Breast epithelium (tissue), 3 donors: ENCODE measurements around the gene SIGMAR1.

Experiments
- POLR2AphosphoS5 ChIP-seq, 3 donors: sonication (generic); formaldehyde crosslinking; IDR thresholded peaks; one replicate each; pipeline ENCODE4 v1.6.1; 2017; ENCODE audit warnings: antibody characterized with exemption in 3 of 3
- TF ChIP-seq, protein P1 (sequence below), 3 donors: fragments of 450-650 bp; IDR thresholded peaks; one replicate each; pipeline ENCODE4 v1.5.1; 2016 to 2017; ENCODE audit warnings: antibody characterized with exemption in 3 of 3, mild to moderate bottlenecking in 3 of 3, moderate library complexity in 3 of 3

DNA sequence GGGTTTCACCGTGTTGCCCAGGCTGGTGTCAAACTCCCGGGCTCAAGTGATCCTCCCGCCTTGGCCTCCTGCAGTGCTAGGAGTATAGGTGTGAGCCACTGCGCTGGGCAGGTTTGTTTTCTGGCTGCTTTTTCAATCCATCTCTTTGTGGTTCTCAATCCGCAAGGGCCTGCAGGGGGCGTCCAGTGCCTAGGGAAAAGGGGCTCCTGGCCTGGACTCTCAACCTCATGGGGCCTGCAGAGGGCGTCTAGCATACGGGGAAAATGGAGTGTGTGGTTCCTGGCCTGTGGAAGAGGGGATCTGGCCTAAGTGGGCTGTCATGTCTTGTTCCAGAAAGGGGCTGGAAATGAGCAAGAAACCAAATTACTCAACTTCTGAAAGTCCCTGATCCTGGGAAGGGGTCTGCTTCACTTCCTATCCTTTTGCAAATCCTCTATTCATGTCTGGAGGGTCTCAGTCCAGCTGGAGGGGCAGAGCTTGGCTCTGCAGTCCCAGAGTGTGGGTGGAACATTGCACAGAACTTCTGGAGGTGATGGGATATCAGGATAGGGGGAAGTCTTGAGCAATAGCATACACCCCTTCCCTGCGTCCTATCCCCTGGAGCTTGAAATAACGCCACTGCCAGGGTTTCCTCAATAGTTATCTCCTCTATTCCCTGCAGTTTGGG is 37.6 kb upstream of the SIGMAR1 start:
- TF ChIP-seq POLR2AphosphoS5 (IDR thresholded peaks at IDR 0.05), result no peak
- TF ChIP-seq, protein P1, sequence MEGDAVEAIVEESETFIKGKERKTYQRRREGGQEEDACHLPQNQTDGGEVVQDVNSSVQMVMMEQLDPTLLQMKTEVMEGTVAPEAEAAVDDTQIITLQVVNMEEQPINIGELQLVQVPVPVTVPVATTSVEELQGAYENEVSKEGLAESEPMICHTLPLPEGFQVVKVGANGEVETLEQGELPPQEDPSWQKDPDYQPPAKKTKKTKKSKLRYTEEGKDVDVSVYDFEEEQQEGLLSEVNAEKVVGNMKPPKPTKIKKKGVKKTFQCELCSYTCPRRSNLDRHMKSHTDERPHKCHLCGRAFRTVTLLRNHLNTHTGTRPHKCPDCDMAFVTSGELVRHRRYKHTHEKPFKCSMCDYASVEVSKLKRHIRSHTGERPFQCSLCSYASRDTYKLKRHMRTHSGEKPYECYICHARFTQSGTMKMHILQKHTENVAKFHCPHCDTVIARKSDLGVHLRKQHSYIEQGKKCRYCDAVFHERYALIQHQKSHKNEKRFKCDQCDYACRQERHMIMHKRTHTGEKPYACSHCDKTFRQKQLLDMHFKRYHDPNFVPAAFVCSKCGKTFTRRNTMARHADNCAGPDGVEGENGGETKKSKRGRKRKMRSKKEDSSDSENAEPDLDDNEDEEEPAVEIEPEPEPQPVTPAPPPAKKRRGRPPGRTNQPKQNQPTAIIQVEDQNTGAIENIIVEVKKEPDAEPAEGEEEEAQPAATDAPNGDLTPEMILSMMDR (IDR thresholded peaks at IDR 0.05), result peak in 2 of 3 donors; percentile 29 to 47
